Tibial artery (tissue), 4 donors: ENCODE data around the gene ANO1.
A peak's percentile ranks its signal among the peaks of the same experiment; 100 is the strongest.

ENCODE experiments used
- DNase-seq, 2 donors: peaks; one replicate each; pipeline ENCODE4 v3.0.0-alpha.2; 2019
- H3K27ac ChIP-seq, 2 donors: fragments of 200-600 bp; sonication (generic) in 1 of 2; 1 replicate in 1 of 2; 2 replicates in 1 of 2; pipeline ENCODE4 v1.5.1; 2018 to 2019; ENCODE audit warnings: mild to moderate bottlenecking in 1 of 2
- H3K27me3 ChIP-seq, 2 donors: fragments of 200-600 bp; sonication (generic) in 1 of 2; one replicate each; pipeline versions ENCODE4 v1.5.1 to v1.6.0; 2016 to 2019
- H3K36me3 ChIP-seq, 3 donors: fragments of 200-600 bp; sonication (generic) in 2 of 3; one replicate each; pipeline ENCODE4 v1.5.1; 2016 to 2019; ENCODE audit warnings: mild to moderate bottlenecking in 2 of 3
- H3K4me1 ChIP-seq, 4 donors: fragments of 200-600 bp; sonication (generic) in 2 of 4; 1 replicate in 3 of 4; 2 replicates in 1 of 4; pipeline ENCODE4 v1.5.1; 2016 to 2019
- H3K4me3 ChIP-seq, 2 donors: fragments of 200-600 bp; sonication (generic) in 1 of 2; 1 replicate in 1 of 2; 2 replicates in 1 of 2; pipeline ENCODE4 v1.5.1; 2018 to 2019; ENCODE audit warnings: mild to moderate bottlenecking in 2 of 2
- H3K9me3 ChIP-seq, 3 donors: fragments of 200-600 bp; sonication (generic) in 1 of 3; one replicate each; pipeline ENCODE4 v1.5.1; 2016 to 2019
- CTCF ChIP-seq, 2 experiments: fragments of 200-600 bp in 1 of 2; fragments of 450-650 bp in 1 of 2; IDR thresholded peaks; one replicate each; pipeline ENCODE4 v1.5.1; 2017 to 2019; ENCODE audit warnings: antibody characterized with exemption in 2 of 2, mild to moderate bottlenecking in 1 of 2, moderate library complexity in 1 of 2
- intact Hi-C: fragments of 100-400 bp; cut with DNase I; formaldehyde crosslinking; loops from one replicate; pipeline ENCODE4 v1.15.0; 2023; ENCODE audit warnings: low total_unique reads

The ANO1 gene

GRCh38 chr11:70078781-70079616 is 882 bp downstream of the ANO1 start:
- no peaks in the 10 kb centered on the region for H3K27me3 ChIP-seq
- H3K36me3 ChIP-seq: no peaks in the 10 kb centered on the region
- intact Hi-C loops: loop anchor here (5.0 kb wide), 1 partner anchor 162 kb away; no protein-coding TSS in a partner anchor
- H3K4me3 ChIP-seq: peak overlapping the region; percentile 62 to 70
- TF ChIP-seq CTCF (IDR thresholded peaks at IDR 0.05): no peak
- peak overlapping the region; percentile 76 to 86 for H3K27ac ChIP-seq
- H3K9me3 ChIP-seq: no peaks in the 10 kb centered on the region
- peaks cover 0 to 53% (median 22%) of the 10 kb centered on the region in 4 donors for H3K4me1 ChIP-seq
- peak; percentile 17 to 66 for DNase-seq

GRCh38 chr11:70079691-70080090 is 1.6 kb downstream of the ANO1 start:
- DNase-seq: peak; percentile 16 to 61
- Histone ChIP-seq H3K27me3 (no peaks in the 10 kb centered on the region), H3K4me1 (peaks cover 0 to 57% (median 23%) of the 10 kb centered on the region in 4 donors), H3K4me3 (peak overlapping the region; percentile 62 to 70), H3K36me3 (no peaks in the 10 kb centered on the region), H3K9me3 (no peaks in the 10 kb centered on the region), H3K27ac (peak overlapping the region; percentile 76 to 86)
- intact Hi-C loops: loop anchor here (5.0 kb wide), 1 partner anchor 162 kb away; no protein-coding TSS in a partner anchor
- no peak for TF ChIP-seq CTCF (IDR thresholded peaks at IDR 0.05)

GRCh38 chr11:70080763-70081162 is 2.6 kb downstream of the ANO1 start:
- Histone ChIP-seq H3K4me1 (peaks cover 0 to 68% (median 32%) of the 10 kb centered on the region in 4 donors), H3K36me3 (no peaks in the 10 kb centered on the region), H3K9me3 (no peaks in the 10 kb centered on the region), H3K27me3 (no peaks in the 10 kb centered on the region), H3K27ac (peak overlapping the region in 1 of 2 donors; percentile 86), H3K4me3 (no peak overlapping the region)
- peak in 1 of 2 donors; percentile 19 for DNase-seq
- no peak for TF ChIP-seq CTCF (IDR thresholded peaks at IDR 0.05)
- intact Hi-C loops: no loop called here

- peaks cover 0 to 6% (median 0%) of the 10 kb centered on the region in 3 donors for H3K36me3 ChIP-seq
- H3K4me3 ChIP-seq: no peak overlapping the region
- no peak for DNase-seq
- H3K9me3 ChIP-seq: no peaks in the 10 kb centered on the region
- intact Hi-C loops: no loop called here
- no peak overlapping the region for H3K27ac ChIP-seq
- peaks cover 0 to 59% (median 29%) of the 10 kb centered on the region in 4 donors for H3K4me1 ChIP-seq
- no peak for TF ChIP-seq CTCF (IDR thresholded peaks at IDR 0.05)
- H3K27me3 ChIP-seq: no peaks in the 10 kb centered on the region
Observed at GRCh38 chr11:70082829-70083228, 4.7 kb downstream of the ANO1 start.

GRCh38 chr11:70084046-70084984 is 6.2 kb downstream of the ANO1 start:
- no peak for DNase-seq
- Histone ChIP-seq H3K36me3 (peaks cover 0 to 18% (median 0%) of the 10 kb centered on the region in 3 donors), H3K4me1 (peaks cover 0 to 52% (median 25%) of the 10 kb centered on the region in 4 donors), H3K4me3 (no peak overlapping the region), H3K27me3 (no peaks in the 10 kb centered on the region), H3K9me3 (no peaks in the 10 kb centered on the region), H3K27ac (peak overlapping the region in 1 of 2 donors; percentile 60)
- TF ChIP-seq CTCF (IDR thresholded peaks at IDR 0.05): no peak
- intact Hi-C loops: no loop called here
